GM15510 (cell line): ENCODE measurements around the gene BUB3.

ENCODE experiments used
- POLR2A ChIP-seq: IDR thresholded peaks from 3 replicates; pipeline ENCODE4 v1.6.1; 2011; ENCODE audit warnings: borderline replicate concordance; ENCODE audit not compliant: insufficient read length; ENCODE audit errors: extremely low read depth

Gene BUB3

GRCh38 chr10:123154092-123154710 is at the start of gene BUB3:
Gene BUB3 (plus strand): TSS chr10:123154402. CDS start chr10:123154918, 516 bp downstream.
- TF ChIP-seq POLR2A = peak; percentile 98

GRCh38 chr10:123109466-123109865 is 44.7 kb upstream of the BUB3 start:
- no peak for TF ChIP-seq POLR2A

- no peak for TF ChIP-seq POLR2A
These were observed 36.4 kb upstream of the BUB3 start for GRCh38 chr10:123117644-123118417.

GRCh38 chr10:123119081-123119480 is 35.1 kb upstream of the BUB3 start:
- TF ChIP-seq POLR2A = no peak

- TF ChIP-seq POLR2A = no peak
These were observed 28.0 kb upstream of the BUB3 start for GRCh38 chr10:123126246-123126645.

- TF ChIP-seq POLR2A = no peak
These were observed 24.5 kb upstream of the BUB3 start for GRCh38 chr10:123129618-123130271.

GRCh38 chr10:123132576-123133477 is 21.4 kb upstream of the BUB3 start:
- TF ChIP-seq POLR2A = no peak

GRCh38 chr10:123133541-123134342 is 20.5 kb upstream of the BUB3 start:
- no peak for TF ChIP-seq POLR2A

- no peak for TF ChIP-seq POLR2A
These were observed 19.8 kb upstream of the BUB3 start for GRCh38 chr10:123134343-123134914.

- TF ChIP-seq POLR2A = no peak
These were observed 19.2 kb upstream of the BUB3 start for GRCh38 chr10:123134915-123135414.

GRCh38 chr10:123135415-123136141 is 18.6 kb upstream of the BUB3 start, which contains the start of gene HMX3:
Gene HMX3 (plus strand): TSS chr10:123135970. CDS start chr10:123136051, 81 bp downstream.
- TF ChIP-seq POLR2A = no peak

- no peak for TF ChIP-seq POLR2A
These were observed 17.9 kb upstream of the BUB3 start for GRCh38 chr10:123136221-123136805.

GRCh38 chr10:123136806-123137642 is 17.2 kb upstream of the BUB3 start:
- TF ChIP-seq POLR2A = no peak
